ENCODE measurements around the gene FIGNL2.
A peak's percentile ranks its signal among the peaks of the same experiment; 100 is the strongest.

Gene FIGNL2

GRCh38 chr12:51852404-51853137 lies 4.1 kb upstream of the FIGNL2 start:
- no peak for DNase-seq

- DNase-seq: no peak
These were observed 3.1 kb upstream of the FIGNL2 start for GRCh38 chr12:51851413-51852124.

- DNase-seq: no peak
These were observed 2.4 kb upstream of the FIGNL2 start for GRCh38 chr12:51850965-51851299.

GRCh38 chr12:51850081-51850964 lies 1.8 kb upstream of the FIGNL2 start:
- no peak for DNase-seq

- no peak for DNase-seq
These were observed 570 bp upstream of the FIGNL2 start for GRCh38 chr12:51848841-51849735.

GRCh38 chr12:51847643-51848325 lies 734 bp downstream of the FIGNL2 start:
- no peak for DNase-seq

GRCh38 chr12:51846911-51847642 lies 1.4 kb downstream of the FIGNL2 start:
- DNase-seq: peak; percentile 82

GRCh38 chr12:51846271-51846691 lies 2.2 kb downstream of the FIGNL2 start:
- no peak for DNase-seq

- DNase-seq: no peak
These were observed 3.0 kb downstream of the FIGNL2 start for GRCh38 chr12:51845482-51845881.

- no peak for DNase-seq
These were observed 3.7 kb downstream of the FIGNL2 start for GRCh38 chr12:51844854-51845253.

GRCh38 chr12:51841727-51842126 lies 6.8 kb downstream of the FIGNL2 start:
- DNase-seq: no peak

GRCh38 chr12:51840966-51841365 lies 7.6 kb downstream of the FIGNL2 start:
- no peak for DNase-seq

GRCh38 chr12:51839310-51839947 lies 9.1 kb downstream of the FIGNL2 start:
- no peak for DNase-seq

- no peak for DNase-seq
These were observed 9.8 kb downstream of the FIGNL2 start for GRCh38 chr12:51838762-51839161.

GRCh38 chr12:51838036-51838435 lies 10.5 kb downstream of the FIGNL2 start:
- DNase-seq: no peak

GRCh38 chr12:51837286-51837685 lies 11.2 kb downstream of the FIGNL2 start:
- no peak for DNase-seq

- DNase-seq: no peak
These were observed 11.7 kb downstream of the FIGNL2 start for GRCh38 chr12:51836827-51837173.

GRCh38 chr12:51836041-51836826 lies 12.3 kb downstream of the FIGNL2 start:
- no peak for DNase-seq

- DNase-seq: no peak
These were observed 14.1 kb downstream of the FIGNL2 start for GRCh38 chr12:51834411-51834810.
